Stomach (tissue), 9 donors: ENCODE data around the gene SUPT20H. TPM values are rescaled to one million over a fixed set of nuclear protein-coding genes. Genes with fewer than 3 reads are reported as not detected.

Experiments
- DNase-seq, 2 donors: peaks; one replicate each; pipeline versions ENCODE4 v3.0.0 to v3.0.0-alpha.2; 2013 to 2019
- H3K27ac ChIP-seq, 5 donors: fragments of 200-600 bp in 4 of 5; sonication (generic) in 4 of 5; one replicate each; pipeline ENCODE4 v1.5.1; 2013 to 2019; ENCODE audit warnings: mild to moderate bottlenecking in 1 of 5, moderate library complexity in 1 of 5
- H3K27me3 ChIP-seq, 3 donors: fragments of 200-600 bp; sonication (generic); one replicate each; pipeline ENCODE4 v1.5.1; 2017 to 2019; ENCODE audit warnings: mixed run types in 1 of 3
- H3K36me3 ChIP-seq, 4 donors: fragments of 200-600 bp; sonication (generic); 1 replicate in 3 of 4; 2 replicates in 1 of 4; pipeline ENCODE4 v1.5.1; 2016 to 2019
- H3K4me1 ChIP-seq, 4 donors: fragments of 200-600 bp; sonication (generic); one replicate each; pipeline ENCODE4 v1.5.1; 2016 to 2019
- H3K4me3 ChIP-seq, 4 donors: fragments of 200-600 bp; sonication (generic) in 3 of 4; one replicate each; pipeline ENCODE4 v1.5.1; 2016 to 2019; ENCODE audit warnings: mild to moderate bottlenecking in 1 of 4
- H3K9me3 ChIP-seq, 4 donors: fragments of 200-600 bp; sonication (generic); one replicate each; pipeline ENCODE4 v1.5.1; 2016 to 2019
- CTCF ChIP-seq, 7 experiments: fragments of 450-650 bp in 4 of 7; fragments of 200-600 bp in 3 of 7; sonication (generic) in 3 of 7; IDR thresholded peaks; one replicate each; pipeline ENCODE4 v1.5.1; 2016 to 2019; ENCODE audit warnings: antibody characterized with exemption in 7 of 7, control low read depth in 2 of 7, mild to moderate bottlenecking in 1 of 7
- EP300 ChIP-seq: sonication (generic); formaldehyde crosslinking; IDR thresholded peaks from one replicate; pipeline ENCODE4 v1.6.1; 2017; ENCODE audit warnings: antibody characterized with exemption
- POLR2A ChIP-seq, 4 donors: fragments of 450-650 bp; IDR thresholded peaks; one replicate each; pipeline ENCODE4 v1.6.1; 2016; ENCODE audit warnings: antibody characterized with exemption in 4 of 4, control low read depth in 2 of 4, mild to moderate bottlenecking in 1 of 4, moderate library complexity in 1 of 4
- POLR2AphosphoS5 ChIP-seq, 3 donors: sonication (generic); formaldehyde crosslinking; IDR thresholded peaks; one replicate each; pipeline ENCODE4 v1.6.1; 2016; ENCODE audit warnings: antibody characterized with exemption in 3 of 3
- WGBS, 5 donors: extraction: QIAGEN DNeasy Blood & Tissue Kit in 3 of 5; methylation state at CpG; one replicate each; pipeline versions ENCODE4 v1.1.5 to v1.1.7; 2013 to 2018; 5-methylcytosine and 5-hydroxymethylcytosine counted together
- intact Hi-C: fragments of 100-400 bp; cut with DNase I; formaldehyde crosslinking; loops from one replicate; pipeline ENCODE4 v1.15.1; 2023; ENCODE audit warnings: low total_unique reads
- polyA plus RNA-seq, 3 donors: library from polyadenylated mRNA; stranded (reverse); fragments of 200-250 nt; gene quantifications; one replicate each; pipeline ENCODE4 v1.2.3, GENCODE V29; 2013
- total RNA-seq, 5 donors: library from RNA; depleted of rRNA; stranded (reverse); fragments of >200 nt; gene quantifications; one replicate each; pipeline versions ENCODE4 v1.1.0 to v1.2.3, GENCODE V29; 2014 to 2016
- donor health status: healthy with polysubstance abuse.
- donor health status: Bipolar disorder and iron deficiency.
- donor health status: healthy.

The SUPT20H gene
- total and polyA plus RNA-seq, 8 donors: 16.9 to 152 (median 57.2) TPM

DNA sequence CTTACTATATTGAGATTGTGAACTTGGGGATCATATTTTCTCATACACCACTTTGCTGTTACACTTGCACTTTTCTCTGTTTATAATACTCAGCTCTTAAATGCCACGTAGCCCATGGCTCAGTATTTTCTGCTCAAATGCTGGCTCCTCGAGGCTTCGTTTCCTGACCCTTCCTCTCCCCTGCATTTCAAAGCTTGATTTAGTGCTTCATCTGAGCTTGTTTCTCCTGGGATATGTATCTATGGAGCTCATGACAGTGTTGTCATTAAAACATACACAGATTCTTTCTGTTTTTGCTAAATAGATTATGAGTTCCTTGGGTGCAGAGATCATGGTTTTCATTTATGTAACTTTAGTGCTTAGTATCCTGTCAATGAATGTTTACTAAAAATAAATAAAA, 34.6 kb upstream of the SUPT20H start:
- WGBS, 5 donors: 22 to 44% (median 26%) methylated on average over 3 of the region's 3 CpGs

DNA sequence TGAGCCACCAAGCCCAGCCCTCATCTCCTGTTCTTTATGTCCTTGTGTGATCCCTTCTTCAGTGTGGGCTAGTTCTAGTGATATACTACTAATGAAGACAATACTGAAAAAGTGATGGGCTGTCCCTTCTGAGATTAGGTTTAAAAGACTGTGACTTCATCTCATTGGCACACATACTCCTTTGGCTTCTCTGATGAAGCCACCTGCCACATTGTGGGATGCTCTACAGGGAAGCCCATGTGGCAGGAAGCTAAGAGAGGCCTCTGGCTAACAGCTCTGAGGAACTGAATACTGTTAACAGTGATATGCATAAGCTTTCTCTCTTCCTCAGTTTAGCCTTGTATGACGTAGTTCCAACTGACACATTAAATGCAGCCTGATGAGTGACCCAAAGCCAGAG, 32.3 kb upstream of the SUPT20H start:
- WGBS, 5 donors: 59 to 76% (median 66%) methylated on average over 1 of the region's 1 CpG
- Histone ChIP-seq H3K27ac (peak overlapping the region in 2 of 5 donors; percentile 16 to 46), H3K4me1 (peaks cover 0 to 14% (median 5%) of the 10 kb centered on the region in 4 donors), H3K4me3 (no peak overlapping the region), H3K9me3 (no peaks in the 10 kb centered on the region), H3K27me3 (no peaks in the 10 kb centered on the region), H3K36me3 (no peaks in the 10 kb centered on the region)
- no peak for TF ChIP-seq EP300
- TF ChIP-seq POLR2A (IDR thresholded peaks at IDR 0.05): no peak
- TF ChIP-seq POLR2AphosphoS5 (IDR thresholded peaks at IDR 0.05): no peak
- no peak for TF ChIP-seq CTCF (IDR thresholded peaks at IDR 0.05)
- DNase-seq: no peak
- intact Hi-C loops: no loop called here

More for the DNA sequence above, 34.6 kb upstream of the SUPT20H start:
- no peak overlapping the region for H3K27ac ChIP-seq
- no peaks in the 10 kb centered on the region for H3K36me3 ChIP-seq
- no peaks in the 10 kb centered on the region for H3K27me3 ChIP-seq
- H3K4me3 ChIP-seq: no peak overlapping the region
- no peaks in the 10 kb centered on the region for H3K9me3 ChIP-seq
- intact Hi-C loops: no loop called here
- DNase-seq: peak in 1 of 2 donors; percentile 34
- TF ChIP-seq CTCF (IDR thresholded peaks at IDR 0.05): no peak
- no peak for TF ChIP-seq EP300
- no peak for TF ChIP-seq POLR2A (IDR thresholded peaks at IDR 0.05)
- no peak for TF ChIP-seq POLR2AphosphoS5 (IDR thresholded peaks at IDR 0.05)
- H3K4me1 ChIP-seq: peaks cover 0 to 14% (median 5%) of the 10 kb centered on the region in 4 donors

DNA sequence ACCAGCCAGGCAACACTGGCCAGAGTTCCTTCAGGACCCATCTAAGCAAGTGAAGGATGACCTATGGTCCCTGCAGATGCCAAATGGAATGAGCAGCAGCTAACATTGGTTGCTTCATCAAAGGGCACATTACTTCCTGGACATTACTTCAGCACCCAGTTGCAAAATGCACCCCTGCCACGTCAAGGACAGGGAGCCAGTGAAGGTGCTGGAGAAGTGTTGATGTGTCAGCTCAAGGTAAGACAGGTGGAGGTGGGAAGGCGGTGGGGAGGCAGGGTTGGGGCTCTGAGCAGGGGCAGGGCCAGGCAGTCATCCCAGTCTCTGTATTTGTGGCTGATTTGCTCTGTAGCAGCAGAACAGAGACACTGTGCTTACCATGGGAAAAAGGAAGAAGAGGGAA, 31.4 kb upstream of the SUPT20H start:
- intact Hi-C loops: no loop called here
- 78 to 83% (median 82%) methylated on average over 2 of the region's 2 CpGs for WGBS, 5 donors
- TF ChIP-seq CTCF (IDR thresholded peaks at IDR 0.05) (no peak), EP300 (no peak), POLR2A (IDR thresholded peaks at IDR 0.05) (no peak), POLR2AphosphoS5 (IDR thresholded peaks at IDR 0.05) (no peak)

DNA sequence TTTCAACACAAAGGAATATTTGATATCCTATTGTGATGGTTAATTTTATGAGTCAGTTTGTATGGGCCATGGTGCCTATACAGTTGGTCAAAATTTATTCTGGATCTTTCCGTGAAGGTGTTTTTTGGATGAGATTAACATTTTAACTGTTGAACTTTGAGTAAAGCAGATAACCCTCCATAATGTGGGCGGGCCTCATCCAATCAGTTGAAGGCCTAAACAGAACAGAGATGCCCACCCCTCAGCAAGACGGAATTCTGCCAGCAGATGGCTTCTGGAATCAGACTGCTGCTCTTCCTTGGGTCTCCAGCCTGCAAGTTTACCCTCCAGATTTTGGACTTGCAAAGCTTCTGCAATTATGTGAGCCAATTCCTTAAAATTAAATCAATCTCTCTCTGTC, 30.0 kb upstream of the SUPT20H start:
- Histone ChIP-seq H3K27ac (no peak overlapping the region), H3K4me3 (no peak overlapping the region), H3K9me3 (no peaks in the 10 kb centered on the region), H3K27me3 (no peaks in the 10 kb centered on the region), H3K4me1 (peaks cover 0 to 14% (median 4%) of the 10 kb centered on the region in 4 donors), H3K36me3 (no peaks in the 10 kb centered on the region)
- TF ChIP-seq CTCF (IDR thresholded peaks at IDR 0.05): no peak
- no peak for TF ChIP-seq POLR2AphosphoS5 (IDR thresholded peaks at IDR 0.05)
- TF ChIP-seq EP300: no peak
- no peak for TF ChIP-seq POLR2A (IDR thresholded peaks at IDR 0.05)
- no peak for DNase-seq
- 90 to 94% (median 91%) methylated on average over 3 of the region's 3 CpGs for WGBS, 5 donors
- intact Hi-C loops: no loop called here

More for the DNA sequence above, 31.4 kb upstream of the SUPT20H start:
- H3K4me3 ChIP-seq: no peak overlapping the region
- H3K27me3 ChIP-seq: no peaks in the 10 kb centered on the region
- peaks cover 0 to 14% (median 5%) of the 10 kb centered on the region in 4 donors for H3K4me1 ChIP-seq
- H3K27ac ChIP-seq: peak overlapping the region in 1 of 5 donors; percentile 46
- H3K9me3 ChIP-seq: no peaks in the 10 kb centered on the region
- H3K36me3 ChIP-seq: no peaks in the 10 kb centered on the region
- no peak for DNase-seq
